ENCODE data around the gene MESD. TPM values are rescaled to one million over a fixed set of nuclear protein-coding genes. Genes with fewer than 3 reads are reported as not detected.
A peak's percentile ranks its signal among the peaks of the same experiment; 100 is the strongest.

MESD gene
- total and polyA plus RNA-seq, 9 of the 15 experiments (the other 6 are each of a cell fraction or from before 2014, with no cell fraction given) = 11.3 to 39.7 (median 22.8) TPM

DNA sequence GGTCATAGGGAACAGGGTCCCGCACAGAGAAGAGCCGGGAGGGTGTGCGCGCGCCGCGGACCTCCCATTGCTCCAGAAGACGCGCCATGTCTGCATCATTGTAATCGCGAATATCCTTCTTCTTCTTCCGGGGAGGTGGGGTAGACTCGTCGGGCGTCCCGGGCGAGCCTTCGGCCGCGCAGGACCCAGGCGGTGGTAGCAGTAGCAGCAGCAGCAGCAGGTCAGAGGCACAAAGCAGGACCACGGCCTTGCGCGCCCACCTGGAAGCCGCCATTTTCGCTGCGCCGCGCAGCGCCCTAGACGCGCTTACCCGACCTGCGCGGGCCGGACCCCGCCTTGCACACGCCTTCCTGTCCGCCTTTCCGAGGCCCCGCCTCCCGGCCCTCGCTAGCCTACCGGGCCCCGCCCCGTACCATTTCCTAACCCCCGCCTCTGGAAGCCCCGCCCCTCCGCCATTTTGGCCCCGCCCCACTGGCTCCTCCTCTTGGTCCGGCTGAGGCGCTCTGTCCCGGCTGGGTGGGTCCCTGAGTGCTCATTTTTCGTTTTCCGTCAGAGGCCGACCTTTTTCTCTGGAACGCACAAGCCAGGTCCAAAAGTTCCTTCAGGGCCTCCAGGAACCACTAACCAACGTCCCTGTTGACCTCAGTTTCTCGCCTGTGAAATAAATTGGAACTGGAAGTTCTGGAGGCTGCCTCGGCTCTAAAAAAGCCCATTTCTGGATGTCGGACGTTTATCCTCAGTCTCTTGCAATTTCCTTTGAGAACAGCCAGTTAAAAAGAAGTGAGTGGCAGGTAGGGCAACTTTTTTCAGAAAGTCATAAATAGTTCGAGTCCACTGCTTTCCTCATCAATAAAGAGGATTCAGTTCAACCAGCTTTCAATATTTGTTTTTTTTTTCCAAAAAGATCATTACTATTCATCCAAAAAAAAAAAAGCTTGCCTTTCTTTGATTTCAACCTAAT is at the start of gene MESD (continued):
- TF ChIP-seq CHD4 (IDR thresholded peaks at IDR 0.05; ENCODE audit: insufficient read depth, insufficient replicate concordance, low read depth, low read length, poor library complexity, severe bottlenecking) (no peak), TEAD2 (tag; IDR thresholded peaks at IDR 0.05) (no peak), POU5F1 (IDR thresholded peaks at IDR 0.05; ENCODE audit: borderline replicate concordance, low read depth, low read length, partially characterized antibody) (no peak), TRIM28 (IDR thresholded peaks at IDR 0.05) (0 out of 2 replicates have a peak, but pooled peaks have one; percentile 16), KDM4B (IDR thresholded peaks at IDR 0.05; ENCODE audit: borderline replicate concordance in 2 of 2, low read depth in 1 of 2) (no peak), PHF20 (IDR thresholded peaks at IDR 0.05; ENCODE audit: partially characterized antibody) (peak; percentile 81), TAF7 (tag; IDR thresholded peaks at IDR 0.05) (peak; percentile 70; the same call in 1 of the 2 replicates), ZNF695 (CRISPR knock-in tag; IDR thresholded peaks at IDR 0.05) (no peak), FOS (IDR thresholded peaks at IDR 0.05; ENCODE audit: extremely low read depth, insufficient read length) (no peak), ZNF764 (CRISPR knock-in tag; IDR thresholded peaks at IDR 0.05; ENCODE audit: low read depth) (no peak), CCAR2 (IDR thresholded peaks at IDR 0.05; ENCODE audit: low read depth, low read length) (no peak), ZNF24 (IDR thresholded peaks at IDR 0.05) (no peak), NCOA4 (IDR thresholded peaks at IDR 0.05; ENCODE audit: partially characterized antibody) (no peak), GTF2F1 (IDR thresholded peaks at IDR 0.05; ENCODE audit: low read depth, low read length) (peak; percentile 38; the same call in 1 of the 2 replicates), RB1 (IDR thresholded peaks at IDR 0.05; ENCODE audit: low read depth) (peak; percentile 87; the same call in 1 of the 2 replicates), ZBTB8A (IDR thresholded peaks at IDR 0.05; ENCODE audit: partially characterized antibody) (no peak), HDAC6 (IDR thresholded peaks at IDR 0.05; ENCODE audit: low read depth, low read length) (peak; percentile 79; the same call in 1 of the 2 replicates), ZNF217 (CRISPR knock-in tag; IDR thresholded peaks at IDR 0.05) (no peak), GATAD2B (IDR thresholded peaks at IDR 0.05; ENCODE audit: borderline replicate concordance) (no peak), ZNF57 (CRISPR knock-in tag; IDR thresholded peaks at IDR 0.05) (no peak), MAFK (IDR thresholded peaks at IDR 0.05; ENCODE audit: low read length) (no peak), NUFIP1 (IDR thresholded peaks at IDR 0.05; ENCODE audit: partially characterized antibody) (no peak)
- TF ChIP-seq, protein P1, sequence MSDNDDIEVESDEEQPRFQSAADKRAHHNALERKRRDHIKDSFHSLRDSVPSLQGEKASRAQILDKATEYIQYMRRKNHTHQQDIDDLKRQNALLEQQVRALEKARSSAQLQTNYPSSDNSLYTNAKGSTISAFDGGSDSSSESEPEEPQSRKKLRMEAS (CRISPR knock-in tag; IDR thresholded peaks at IDR 0.05) = peak; percentile 60; the same call in 1 of the 2 replicates
- TF ChIP-seq, protein P2, sequence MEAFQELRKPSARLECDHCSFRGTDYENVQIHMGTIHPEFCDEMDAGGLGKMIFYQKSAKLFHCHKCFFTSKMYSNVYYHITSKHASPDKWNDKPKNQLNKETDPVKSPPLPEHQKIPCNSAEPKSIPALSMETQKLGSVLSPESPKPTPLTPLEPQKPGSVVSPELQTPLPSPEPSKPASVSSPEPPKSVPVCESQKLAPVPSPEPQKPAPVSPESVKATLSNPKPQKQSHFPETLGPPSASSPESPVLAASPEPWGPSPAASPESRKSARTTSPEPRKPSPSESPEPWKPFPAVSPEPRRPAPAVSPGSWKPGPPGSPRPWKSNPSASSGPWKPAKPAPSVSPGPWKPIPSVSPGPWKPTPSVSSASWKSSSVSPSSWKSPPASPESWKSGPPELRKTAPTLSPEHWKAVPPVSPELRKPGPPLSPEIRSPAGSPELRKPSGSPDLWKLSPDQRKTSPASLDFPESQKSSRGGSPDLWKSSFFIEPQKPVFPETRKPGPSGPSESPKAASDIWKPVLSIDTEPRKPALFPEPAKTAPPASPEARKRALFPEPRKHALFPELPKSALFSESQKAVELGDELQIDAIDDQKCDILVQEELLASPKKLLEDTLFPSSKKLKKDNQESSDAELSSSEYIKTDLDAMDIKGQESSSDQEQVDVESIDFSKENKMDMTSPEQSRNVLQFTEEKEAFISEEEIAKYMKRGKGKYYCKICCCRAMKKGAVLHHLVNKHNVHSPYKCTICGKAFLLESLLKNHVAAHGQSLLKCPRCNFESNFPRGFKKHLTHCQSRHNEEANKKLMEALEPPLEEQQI (IDR thresholded peaks at IDR 0.05) = no peak
- TF ChIP-seq, protein P3, sequence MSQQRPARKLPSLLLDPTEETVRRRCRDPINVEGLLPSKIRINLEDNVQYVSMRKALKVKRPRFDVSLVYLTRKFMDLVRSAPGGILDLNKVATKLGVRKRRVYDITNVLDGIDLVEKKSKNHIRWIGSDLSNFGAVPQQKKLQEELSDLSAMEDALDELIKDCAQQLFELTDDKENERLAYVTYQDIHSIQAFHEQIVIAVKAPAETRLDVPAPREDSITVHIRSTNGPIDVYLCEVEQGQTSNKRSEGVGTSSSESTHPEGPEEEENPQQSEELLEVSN (IDR thresholded peaks at IDR 0.05; ENCODE audit: borderline replicate concordance in 1 of 2, extremely low read depth in 1 of 2, insufficient read depth in 1 of 2, insufficient read length in 1 of 2, low read depth in 1 of 2, low read length in 1 of 2, poor library complexity in 1 of 2, severe bottlenecking in 1 of 2) = peak in 1 of 2 experiments; percentile 20
